T-helper 1 cell treated with Interleukin-12 subunit alpha and Interleukin-12 subunit beta and Interleukin-4 antibody, amounts not matched to agents 30 ng/mL and 1 ng/mL, for 36 hours (primary cell): ENCODE results near the gene RAG1. TPM values are rescaled to one million over a fixed set of nuclear protein-coding genes. Genes with fewer than 3 reads are reported as not detected.

Source experiments
- intact Hi-C: fragments of 100-400 bp; cut with micrococcal nuclease; formaldehyde crosslinking; loops from one replicate; pipeline ENCODE4 v1.15.1; 2024
- total RNA-seq: library from RNA; stranded (reverse); gene quantifications from 2 replicates; pipeline ENCODE4 v1.2.3, GENCODE V29; 2022

The RAG1 gene
- total RNA-seq, 1 donor from 2014 or later, result 0.42 TPM

GRCh38 chr11:36588099-36588498 lies 20.3 kb downstream of the RAG1 start:
- intact Hi-C loops, result no loop called here

GRCh38 chr11:36590513-36590912 lies 22.7 kb downstream of the RAG1 start:
- intact Hi-C loops, result no loop called here

GRCh38 chr11:36591433-36591832 lies 23.6 kb downstream of the RAG1 start:
- intact Hi-C loops, result no loop called here

GRCh38 chr11:36594316-36594989 lies 26.6 kb downstream of the RAG1 start, which contains the start of gene IFTAP:
IFTAP (plus strand) TSS chr11:36594502; CDS start chr11:36610104, 15,602 bp downstream.
- intact Hi-C loops, result no loop called here

GRCh38 chr11:36596880-36597279 lies 29.1 kb downstream of the RAG1 start:
- intact Hi-C loops, result no loop called here

GRCh38 chr11:36598051-36598450 lies 30.2 kb downstream of the RAG1 start, which contains the start of gene RAG2:
RAG2 (minus strand) TSS chr11:36598236; CDS start chr11:36594168, 4,068 bp downstream.
- intact Hi-C loops, result no loop called here

GRCh38 chr11:36600180-36600579 lies 32.4 kb downstream of the RAG1 start:
- intact Hi-C loops, result no loop called here

- intact Hi-C loops, result no loop called here
Observed at GRCh38 chr11:36601155-36601554, 33.3 kb downstream of the RAG1 start.

GRCh38 chr11:36602135-36602534 lies 34.3 kb downstream of the RAG1 start:
- intact Hi-C loops, result no loop called here

- intact Hi-C loops, result no loop called here
Observed at GRCh38 chr11:36605221-36606216, 37.7 kb downstream of the RAG1 start.

- intact Hi-C loops, result no loop called here
Observed at GRCh38 chr11:36608491-36609199, 40.8 kb downstream of the RAG1 start.

- intact Hi-C loops, result no loop called here
Observed at GRCh38 chr11:36609383-36609782, 41.6 kb downstream of the RAG1 start.

- intact Hi-C loops, result no loop called here
Observed at GRCh38 chr11:36615826-36616225, 48.0 kb downstream of the RAG1 start.

- intact Hi-C loops, result no loop called here
Observed at GRCh38 chr11:36617543-36618362, 49.9 kb downstream of the RAG1 start.

- intact Hi-C loops, result no loop called here
Observed at GRCh38 chr11:36618363-36619047, 50.7 kb downstream of the RAG1 start.

GRCh38 chr11:36619502-36619901 lies 51.7 kb downstream of the RAG1 start:
- intact Hi-C loops, result no loop called here

GRCh38 chr11:36620246-36620645 lies 52.4 kb downstream of the RAG1 start:
- intact Hi-C loops, result no loop called here

- intact Hi-C loops, result loop anchor here (1.0 to 2.0 kb wide), 3 partner anchors 58 to 330 kb away; no protein-coding TSS in a partner anchor
Observed at GRCh38 chr11:36622431-36623136, 54.8 kb downstream of the RAG1 start.

- intact Hi-C loops, result loop anchor here (2.0 kb wide), 1 partner anchor 131 kb away; no protein-coding TSS in a partner anchor
Observed at GRCh38 chr11:36623494-36623893, 55.7 kb downstream of the RAG1 start.
